Measurements from ENCODE around the gene APOL3.
"Not testable (repeated sequence)": the region's sequence is repeated elsewhere in the genome, so short reads cannot be mapped to it uniquely, and the experiment has no call there.

- not testable (repeated sequence) for TF ChIP-seq CTCF (conservative IDR thresholded peaks at IDR 0.05; ENCODE audit: low read depth, low read length); EZH2 (IDR thresholded peaks at IDR 0.05; ENCODE audit: borderline replicate concordance, low read depth, low read length, poor library complexity, severe bottlenecking)
Measured at GRCh38 chr22:36202906-36203305, 42.4 kb upstream of the APOL3 start.
